OCI-LY7 (cell line): ENCODE data around the gene VHLL.

Source experiments
- EZH2phosphoT487 ChIP-seq: fragments of 200-600 bp; sonication (generic); IDR thresholded peaks from 2 replicates; pipeline ENCODE4 v1.6.1; 2018; ENCODE audit warnings: low read depth, borderline replicate concordance, mild to moderate bottlenecking, mixed run types, antibody characterized with exemption, low read length, moderate library complexity, mixed read lengths
- TF ChIP-seq, protein P1 (sequence below): fragments of 200-600 bp; sonication (generic); conservative IDR thresholded peaks from 2 replicates; pipeline ENCODE4 v1.5.1; 2014; ENCODE audit warnings: mild to moderate bottlenecking, antibody characterized with exemption, low read length, moderate library complexity, mixed read lengths

DNA sequence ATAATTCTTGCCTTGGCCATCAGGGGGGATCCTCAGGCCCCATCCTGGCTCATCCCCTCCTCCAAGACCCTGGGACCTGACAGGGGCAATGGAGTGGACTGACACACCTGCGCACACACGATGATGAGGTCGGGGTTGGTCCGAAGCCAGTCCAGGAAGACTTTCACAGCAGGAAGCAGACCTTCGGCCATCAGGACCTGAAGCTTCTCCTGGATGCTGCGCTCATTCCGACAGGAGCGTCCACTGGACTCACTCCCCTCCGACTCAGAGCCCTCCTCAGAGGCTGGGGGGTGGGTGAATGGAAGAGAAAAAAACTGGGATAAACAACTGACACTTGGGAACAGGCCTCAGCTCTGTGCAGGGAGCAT, 35.8 kb downstream of the VHLL start:
- TF ChIP-seq, protein P1, sequence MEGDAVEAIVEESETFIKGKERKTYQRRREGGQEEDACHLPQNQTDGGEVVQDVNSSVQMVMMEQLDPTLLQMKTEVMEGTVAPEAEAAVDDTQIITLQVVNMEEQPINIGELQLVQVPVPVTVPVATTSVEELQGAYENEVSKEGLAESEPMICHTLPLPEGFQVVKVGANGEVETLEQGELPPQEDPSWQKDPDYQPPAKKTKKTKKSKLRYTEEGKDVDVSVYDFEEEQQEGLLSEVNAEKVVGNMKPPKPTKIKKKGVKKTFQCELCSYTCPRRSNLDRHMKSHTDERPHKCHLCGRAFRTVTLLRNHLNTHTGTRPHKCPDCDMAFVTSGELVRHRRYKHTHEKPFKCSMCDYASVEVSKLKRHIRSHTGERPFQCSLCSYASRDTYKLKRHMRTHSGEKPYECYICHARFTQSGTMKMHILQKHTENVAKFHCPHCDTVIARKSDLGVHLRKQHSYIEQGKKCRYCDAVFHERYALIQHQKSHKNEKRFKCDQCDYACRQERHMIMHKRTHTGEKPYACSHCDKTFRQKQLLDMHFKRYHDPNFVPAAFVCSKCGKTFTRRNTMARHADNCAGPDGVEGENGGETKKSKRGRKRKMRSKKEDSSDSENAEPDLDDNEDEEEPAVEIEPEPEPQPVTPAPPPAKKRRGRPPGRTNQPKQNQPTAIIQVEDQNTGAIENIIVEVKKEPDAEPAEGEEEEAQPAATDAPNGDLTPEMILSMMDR = no peak
- TF ChIP-seq EZH2phosphoT487 = no peak
